ENCODE results near the gene INTS13. TPM values are rescaled to one million over a fixed set of nuclear protein-coding genes. Genes with fewer than 3 reads are reported as not detected.
"Not testable (repeated sequence)": the region's sequence is repeated elsewhere in the genome, so short reads cannot be mapped to it uniquely, and the experiment has no call there.

INTS13 gene
- total RNA-seq, 1 donor from 2014 or later: 70.8 TPM

GRCh38 chr12:26961803-26962202 lies 24.0 kb upstream of the INTS13 start:
- H3F3A ChIP-seq (ENCODE audit: low read depth): no peaks in the 10 kb centered on the region
- TF ChIP-seq CTCF (IDR thresholded peaks at IDR 0.05) (no peak), EZH2 (IDR thresholded peaks at IDR 0.05) (no peak), EZH2phosphoT487 (IDR thresholded peaks at IDR 0.05) (no peak)
- Mint-ChIP-seq H3K4me3 (no peak overlapping the region), H3K27ac (no peak overlapping the region), H3K36me3 (peaks cover 9% of the 10 kb centered on the region), H3K9me3 (no peaks in the 10 kb centered on the region), H3K4me1 (no peaks in the 10 kb centered on the region), H3K27me3 (ENCODE audit: insufficient read depth, low read depth) (no peaks in the 10 kb centered on the region)
- no peak for DNase-seq (ENCODE audit: low spot score)
- no peak overlapping the region for H3K9ac ChIP-seq
- no peak overlapping the region for H3K27ac ChIP-seq
- no peak overlapping the region for H3K4me3 ChIP-seq
- no peaks in the 10 kb centered on the region for H3K79me2 ChIP-seq (ENCODE audit: low read depth)
- H3K27me3 ChIP-seq: no peaks in the 10 kb centered on the region
- H3K4me2 ChIP-seq: no peak overlapping the region
- H4K20me1 ChIP-seq (ENCODE audit: low read depth): no peaks in the 10 kb centered on the region
- H2AFZ ChIP-seq (replicated peaks): no peak overlapping the region
- no peaks in the 10 kb centered on the region for H3K4me1 ChIP-seq
- no peaks in the 10 kb centered on the region for H3K9me3 ChIP-seq (ENCODE audit: low read depth)
- H3K36me3 ChIP-seq: peaks cover 15% of the 10 kb centered on the region

- not testable (repeated sequence) for H3K4me3 ChIP-seq; H4K20me1 ChIP-seq (ENCODE audit: low read depth); H3K9me3 Mint-ChIP-seq; H3K9me3 ChIP-seq (ENCODE audit: low read depth); H2AFZ ChIP-seq (replicated peaks); H3K27me3 Mint-ChIP-seq (ENCODE audit: insufficient read depth, low read depth); DNase-seq (ENCODE audit: low spot score); H3K27ac Mint-ChIP-seq; H3F3A ChIP-seq (ENCODE audit: low read depth); H3K4me3 Mint-ChIP-seq; H3K9ac ChIP-seq; H3K4me1 Mint-ChIP-seq; H3K79me2 ChIP-seq (ENCODE audit: low read depth); H3K27ac ChIP-seq; H3K4me1 ChIP-seq; H3K4me2 ChIP-seq; H3K27me3 ChIP-seq
- peaks cover 15% of the 10 kb centered on the region for H3K36me3 ChIP-seq
- peaks cover 12% of the 10 kb centered on the region for H3K36me3 Mint-ChIP-seq
Observed at GRCh38 chr12:26961391-26961790, 23.6 kb upstream of the INTS13 start.

GRCh38 chr12:26954027-26954426 lies 16.2 kb upstream of the INTS13 start:
- no peaks in the 10 kb centered on the region for H3K4me1 ChIP-seq
- peaks cover 8% of the 10 kb centered on the region for H3K36me3 ChIP-seq
- Mint-ChIP-seq H3K4me1 (no peaks in the 10 kb centered on the region), H3K36me3 (peaks cover 23% of the 10 kb centered on the region), H3K27me3 (ENCODE audit: insufficient read depth, low read depth) (no peaks in the 10 kb centered on the region), H3K27ac (no peak overlapping the region), H3K9me3 (peaks cover 11% of the 10 kb centered on the region), H3K4me3 (no peak overlapping the region)
- H3K27me3 ChIP-seq: no peaks in the 10 kb centered on the region
- TF ChIP-seq EZH2phosphoT487 (IDR thresholded peaks at IDR 0.05) (no peak), CTCF (IDR thresholded peaks at IDR 0.05) (no peak), EZH2 (IDR thresholded peaks at IDR 0.05) (no peak)
- no peak overlapping the region for H3K9ac ChIP-seq
- H3K27ac ChIP-seq: no peak overlapping the region
- no peak overlapping the region for H3K4me3 ChIP-seq
- no peak for DNase-seq (ENCODE audit: low spot score)
- no peaks in the 10 kb centered on the region for H3F3A ChIP-seq (ENCODE audit: low read depth)
- peaks cover 3% of the 10 kb centered on the region for H4K20me1 ChIP-seq (ENCODE audit: low read depth)
- no peak overlapping the region for H2AFZ ChIP-seq (replicated peaks)
- H3K4me2 ChIP-seq: no peak overlapping the region
- no peaks in the 10 kb centered on the region for H3K9me3 ChIP-seq (ENCODE audit: low read depth)
- H3K79me2 ChIP-seq (ENCODE audit: low read depth): peaks cover 53% of the 10 kb centered on the region

- H3K4me3 ChIP-seq: no peak overlapping the region
- no peak overlapping the region for H2AFZ ChIP-seq (replicated peaks)
- no peaks in the 10 kb centered on the region for H3F3A ChIP-seq (ENCODE audit: low read depth)
- peak overlapping the region; percentile 83 for H3K27ac Mint-ChIP-seq
- peaks cover 25% of the 10 kb centered on the region for H3K36me3 Mint-ChIP-seq
- no peak overlapping the region for H3K9ac ChIP-seq
- H3K4me1 Mint-ChIP-seq: no peaks in the 10 kb centered on the region
- H3K27me3 Mint-ChIP-seq (ENCODE audit: insufficient read depth, low read depth): no peaks in the 10 kb centered on the region
- peaks cover 3% of the 10 kb centered on the region for H4K20me1 ChIP-seq (ENCODE audit: low read depth)
- no peak overlapping the region for H3K4me3 Mint-ChIP-seq
- H3K27ac ChIP-seq: no peak overlapping the region
- H3K36me3 ChIP-seq: peaks cover 3% of the 10 kb centered on the region
- no peak overlapping the region for H3K4me2 ChIP-seq
- H3K27me3 ChIP-seq: no peaks in the 10 kb centered on the region
- peaks cover 12% of the 10 kb centered on the region for H3K9me3 Mint-ChIP-seq
- no peaks in the 10 kb centered on the region for H3K4me1 ChIP-seq
- no peak for DNase-seq (ENCODE audit: low spot score)
- no peaks in the 10 kb centered on the region for H3K9me3 ChIP-seq (ENCODE audit: low read depth)
- peaks cover 59% of the 10 kb centered on the region for H3K79me2 ChIP-seq (ENCODE audit: low read depth)
- no peak for TF ChIP-seq CTCF (IDR thresholded peaks at IDR 0.05)
- no peak for TF ChIP-seq EZH2 (IDR thresholded peaks at IDR 0.05)
- no peak for TF ChIP-seq EZH2phosphoT487 (IDR thresholded peaks at IDR 0.05)
Observed at GRCh38 chr12:26953447-26953846, 15.7 kb upstream of the INTS13 start.
